T-helper 1 cell treated with Interleukin-12 subunit alpha and Interleukin-12 subunit beta and Interleukin-4 antibody, amounts not matched to agents 30 μg/mL and 1 μg/mL, for 36 hours (primary cell): ENCODE results near the gene USP49.
"Not testable (repeated sequence)": the region's sequence is repeated elsewhere in the genome, so short reads cannot be mapped to it uniquely, and the experiment has no call there.

Source experiments
- H3K27ac Mint-ChIP-seq: one replicate; pipeline ENCODE4 v1.8.0; 2021; ENCODE audit warnings: mild to moderate bottlenecking, mixed read lengths
- H3K27me3 Mint-ChIP-seq: one replicate; pipeline ENCODE4 v1.8.0; 2021; ENCODE audit warnings: low read depth, mixed read lengths
- H3K36me3 Mint-ChIP-seq: one replicate; pipeline ENCODE4 v1.8.0; 2021; ENCODE audit warnings: low read depth, mixed read lengths
- H3K4me1 Mint-ChIP-seq: one replicate; pipeline ENCODE4 v1.8.0; 2021; ENCODE audit warnings: low read depth, mixed read lengths
- H3K4me3 Mint-ChIP-seq: one replicate; pipeline ENCODE4 v1.8.0; 2021; ENCODE audit warnings: mild to moderate bottlenecking, moderate library complexity, mixed read lengths
- H3K9me3 Mint-ChIP-seq: one replicate; pipeline ENCODE4 v1.8.0; 2021; ENCODE audit warnings: mixed read lengths

USP49 gene

DNA sequence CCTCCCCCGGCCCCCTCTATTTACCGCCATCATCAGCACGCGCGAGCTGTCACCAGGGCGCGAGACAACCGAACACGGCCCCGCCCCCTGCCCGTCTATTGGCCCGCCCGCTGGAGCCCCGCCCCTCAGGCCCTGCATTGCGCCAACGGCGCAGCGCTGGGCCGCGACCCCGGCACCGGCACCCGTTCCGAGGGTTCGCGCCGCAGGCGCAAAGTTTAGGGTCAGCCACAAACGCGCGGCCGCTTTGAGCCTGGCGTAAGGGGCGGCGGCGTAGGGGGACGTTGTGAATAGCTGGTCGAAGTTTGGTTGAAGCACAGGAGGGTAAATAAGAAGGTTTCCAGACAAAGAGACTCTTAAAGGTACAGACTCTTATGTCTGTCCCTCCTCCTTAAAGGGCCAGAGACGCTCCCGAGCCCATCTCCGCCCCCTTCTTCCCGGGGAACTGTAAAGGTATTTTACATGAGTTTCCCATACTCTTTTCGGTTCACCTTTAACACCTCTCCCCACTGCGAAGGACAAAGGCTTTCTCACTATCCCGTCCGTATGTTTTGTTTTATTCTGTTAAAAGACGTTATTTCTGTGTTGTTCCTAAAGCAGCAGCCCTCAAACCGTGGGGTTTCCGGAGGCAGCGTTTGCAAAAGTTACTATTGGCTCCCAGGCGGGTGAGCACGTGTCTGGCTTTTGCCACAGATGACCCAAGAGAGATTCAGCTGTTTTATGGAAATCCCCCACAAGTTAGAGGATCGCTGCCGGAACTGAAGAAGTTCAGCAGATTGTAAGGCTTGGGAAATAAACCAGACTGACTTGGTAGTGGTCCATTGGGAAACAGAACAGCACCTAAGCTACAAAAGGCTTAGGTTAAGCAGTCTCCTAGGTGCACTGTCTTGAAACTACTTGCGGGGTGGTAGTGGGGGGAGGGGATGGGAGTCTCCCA, at the start of gene USP49:
Gene USP49, minus strand, starts transcription at position 76 of the 934 bp plus-strand sequence. CDS start 88,392 bp downstream, outside the sequence.
- H3K4me1 Mint-ChIP-seq, result peaks cover 9% of the 10 kb centered on the region
- H3K9me3 Mint-ChIP-seq, result no peaks in the 10 kb centered on the region
- peaks cover 2% of the 10 kb centered on the region for H3K36me3 Mint-ChIP-seq
- peak within 1 kb of the TSS; percentile 83 for H3K27ac Mint-ChIP-seq
- no peak within 1 kb of the TSS for H3K4me3 Mint-ChIP-seq
- no peaks in the 10 kb centered on the region for H3K27me3 Mint-ChIP-seq

- no peaks in the 10 kb centered on the region for H3K9me3 Mint-ChIP-seq
- peaks cover 37% of the 10 kb centered on the region for H3K4me1 Mint-ChIP-seq
- H3K27ac Mint-ChIP-seq, result no peak overlapping the region
- H3K4me3 Mint-ChIP-seq, result no peak overlapping the region
- peaks cover 34% of the 10 kb centered on the region for H3K36me3 Mint-ChIP-seq
- no peaks in the 10 kb centered on the region for H3K27me3 Mint-ChIP-seq
Observed at GRCh38 chr6:41943456-41943855, 48.3 kb upstream of the USP49 start.

DNA sequence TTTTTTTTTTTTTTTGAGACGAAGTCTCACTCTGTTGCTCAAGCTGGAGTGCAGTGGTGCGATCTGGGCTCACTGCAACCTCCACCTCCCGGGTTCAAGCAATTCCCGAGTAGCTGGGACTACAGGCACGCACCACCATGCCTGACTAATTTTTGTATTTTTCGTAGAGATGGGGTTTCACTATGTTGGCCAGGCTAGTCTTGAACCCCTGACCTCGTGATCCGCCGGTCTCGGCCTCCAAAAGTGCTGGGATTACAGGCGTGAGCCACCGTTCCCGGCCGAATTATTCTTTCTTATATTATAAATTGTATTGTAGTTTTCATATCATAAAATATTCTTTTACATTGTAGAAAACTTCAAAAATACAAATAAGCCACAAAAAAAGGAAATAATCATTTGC, 47.7 kb upstream of the USP49 start:
- Mint-ChIP-seq H3K36me3 (peaks cover 38% of the 10 kb centered on the region), H3K4me1 (peaks cover 40% of the 10 kb centered on the region), H3K27ac (peak overlapping the region; percentile 93), H3K4me3 (peak overlapping the region; percentile 86)
- H3K9me3 Mint-ChIP-seq, H3K27me3 Mint-ChIP-seq: not testable (repeated sequence)

- Mint-ChIP-seq H3K27ac (peak overlapping the region; percentile 93), H3K4me1 (peaks cover 40% of the 10 kb centered on the region), H3K9me3 (no peaks in the 10 kb centered on the region), H3K4me3 (peak overlapping the region; percentile 86), H3K36me3 (peaks cover 38% of the 10 kb centered on the region), H3K27me3 (no peaks in the 10 kb centered on the region)
Observed at GRCh38 chr6:41942067-41942851, 47.1 kb upstream of the USP49 start.

- no peaks in the 10 kb centered on the region for H3K9me3 Mint-ChIP-seq
- H3K4me3 Mint-ChIP-seq, result peak within 1 kb of the TSS; percentile 100
- H3K27me3 Mint-ChIP-seq, result no peaks in the 10 kb centered on the region
- peak within 1 kb of the TSS; percentile 93 for H3K27ac Mint-ChIP-seq
- H3K4me1 Mint-ChIP-seq, result peaks cover 46% of the 10 kb centered on the region
- peaks cover 44% of the 10 kb centered on the region for H3K36me3 Mint-ChIP-seq
Observed at GRCh38 chr6:41941280-41942066, 46.3 kb upstream of the USP49 start, which contains the start of gene CCND3. Gene CCND3 (minus strand): TSS chr6:41941808. CDS start chr6:41941649, 159 bp downstream.

- peak overlapping the region; percentile 100 for H3K4me3 Mint-ChIP-seq
- H3K9me3 Mint-ChIP-seq, result no peaks in the 10 kb centered on the region
- H3K27me3 Mint-ChIP-seq, result no peaks in the 10 kb centered on the region
- H3K36me3 Mint-ChIP-seq, result peaks cover 50% of the 10 kb centered on the region
- H3K4me1 Mint-ChIP-seq, result peaks cover 49% of the 10 kb centered on the region
- H3K27ac Mint-ChIP-seq, result peak overlapping the region; percentile 89
Observed at GRCh38 chr6:41940759-41941279, 45.6 kb upstream of the USP49 start.

GRCh38 chr6:41939848-41940758, 44.9 kb upstream of the USP49 start:
- Mint-ChIP-seq H3K4me3 (peak overlapping the region; percentile 100), H3K36me3 (peaks cover 57% of the 10 kb centered on the region), H3K27ac (peak overlapping the region; percentile 89), H3K9me3 (no peaks in the 10 kb centered on the region), H3K27me3 (no peaks in the 10 kb centered on the region), H3K4me1 (peaks cover 56% of the 10 kb centered on the region)

- Mint-ChIP-seq H3K4me3 (peak overlapping the region; percentile 100), H3K27ac (peak overlapping the region; percentile 89), H3K4me1 (peaks cover 63% of the 10 kb centered on the region), H3K27me3 (no peaks in the 10 kb centered on the region), H3K9me3 (no peaks in the 10 kb centered on the region), H3K36me3 (peaks cover 65% of the 10 kb centered on the region)
Observed at GRCh38 chr6:41939176-41939847, 44.1 kb upstream of the USP49 start.

GRCh38 chr6:41938590-41939175, 43.5 kb upstream of the USP49 start:
- Mint-ChIP-seq H3K4me3 (peak overlapping the region; percentile 100), H3K4me1 (peaks cover 65% of the 10 kb centered on the region), H3K9me3 (no peaks in the 10 kb centered on the region), H3K36me3 (peaks cover 66% of the 10 kb centered on the region), H3K27me3 (no peaks in the 10 kb centered on the region), H3K27ac (peak overlapping the region; percentile 89)

- peaks cover 67% of the 10 kb centered on the region for H3K36me3 Mint-ChIP-seq
- H3K27ac Mint-ChIP-seq, result peak overlapping the region; percentile 89
- no peaks in the 10 kb centered on the region for H3K27me3 Mint-ChIP-seq
Observed at GRCh38 chr6:41937861-41938574, 42.8 kb upstream of the USP49 start.

DNA sequence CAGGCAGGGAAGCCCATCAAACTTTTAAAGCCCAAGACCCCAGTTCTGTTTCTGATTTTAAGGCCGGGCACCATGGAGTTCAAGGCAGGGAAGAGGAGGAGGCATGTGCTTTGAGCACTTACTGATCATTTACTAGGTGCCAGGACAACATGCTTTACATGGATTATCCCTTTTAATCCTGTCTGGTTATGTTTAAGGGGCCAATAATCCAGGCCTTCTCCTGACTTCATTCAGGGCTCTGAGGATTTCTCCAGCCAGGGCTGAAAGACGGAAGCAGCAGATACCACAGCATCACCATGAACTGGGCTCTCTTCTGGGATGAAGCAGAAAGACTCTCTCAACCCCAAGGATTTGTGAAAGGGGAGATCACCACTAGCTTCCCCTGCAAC, 42.3 kb upstream of the USP49 start:
- Mint-ChIP-seq H3K4me3 (peak overlapping the region; percentile 100), H3K4me1 (peaks cover 67% of the 10 kb centered on the region), H3K27me3 (no peaks in the 10 kb centered on the region), H3K36me3 (peaks cover 72% of the 10 kb centered on the region), H3K9me3 (no peaks in the 10 kb centered on the region), H3K27ac (peak overlapping the region; percentile 89)

More at GRCh38 chr6:41937861-41938574, 42.8 kb upstream of the USP49 start:
- peaks cover 66% of the 10 kb centered on the region for H3K4me1 Mint-ChIP-seq
- H3K4me3 Mint-ChIP-seq, result peak overlapping the region; percentile 100
- H3K9me3 Mint-ChIP-seq, result no peaks in the 10 kb centered on the region
